GM18519 (cell line): Measurements from ENCODE around the gene WNT2B.
A peak's percentile ranks its signal among the peaks of the same experiment; 100 is the strongest.
"Not testable (repeated sequence)": the region's sequence is repeated elsewhere in the genome, so short reads cannot be mapped to it uniquely, and the experiment has no call there.

Source experiments
- ATAC-seq: cut with Tn5 transposase; IDR thresholded peaks from one replicate; pipeline ENCODE4 v1.9.1; 2021; ENCODE audit warnings: mild to moderate bottlenecking, moderate library complexity; ENCODE audit not compliant: unreplicated experiment, low FRiP score

The WNT2B gene

GRCh38 chr1:112508278-112509004 is at the start of gene WNT2B:
TSS of gene WNT2B (plus strand) at chr1:112508965. CDS start at chr1:112509263, 298 bp downstream.
- no peak for ATAC-seq

- ATAC-seq, result no peak
These were observed 48.1 kb upstream of the WNT2B start for GRCh38 chr1:112460615-112461014.

GRCh38 chr1:112461200-112461871 is 47.4 kb upstream of the WNT2B start:
- ATAC-seq, result no peak

GRCh38 chr1:112462953-112463279 is 45.8 kb upstream of the WNT2B start:
- no peak for ATAC-seq

GRCh38 chr1:112464501-112464900 is 44.3 kb upstream of the WNT2B start:
- ATAC-seq, result no peak

GRCh38 chr1:112465122-112465521 is 43.6 kb upstream of the WNT2B start:
- ATAC-seq, result no peak

- ATAC-seq, result peak; percentile 83
These were observed 42.6 kb upstream of the WNT2B start for GRCh38 chr1:112466078-112466660.

GRCh38 chr1:112470324-112470723 is 38.4 kb upstream of the WNT2B start:
- ATAC-seq, result not testable (repeated sequence)

- ATAC-seq, result no peak
These were observed 37.8 kb upstream of the WNT2B start for GRCh38 chr1:112470966-112471365.

- no peak for ATAC-seq
These were observed 36.6 kb upstream of the WNT2B start for GRCh38 chr1:112472142-112472541.

- no peak for ATAC-seq
These were observed 31.2 kb upstream of the WNT2B start for GRCh38 chr1:112477550-112477949.

GRCh38 chr1:112478314-112478713 is 30.5 kb upstream of the WNT2B start:
- ATAC-seq, result no peak

- ATAC-seq, result not testable (repeated sequence)
These were observed 22.7 kb upstream of the WNT2B start for GRCh38 chr1:112486063-112486462.

- not testable (repeated sequence) for ATAC-seq
These were observed 21.1 kb upstream of the WNT2B start for GRCh38 chr1:112487686-112488085.

- ATAC-seq, result no peak
These were observed 20.6 kb upstream of the WNT2B start for GRCh38 chr1:112488141-112488540.

GRCh38 chr1:112492076-112492475 is 16.7 kb upstream of the WNT2B start:
- ATAC-seq, result no peak

- no peak for ATAC-seq
These were observed 15.4 kb upstream of the WNT2B start for GRCh38 chr1:112493351-112493750.

GRCh38 chr1:112496290-112496689 is 12.5 kb upstream of the WNT2B start:
- ATAC-seq, result no peak

GRCh38 chr1:112501810-112502641 is 6.7 kb upstream of the WNT2B start:
- ATAC-seq, result no peak

GRCh38 chr1:112502826-112503225 is 5.9 kb upstream of the WNT2B start:
- no peak for ATAC-seq
